Testis (tissue), 3 donors: ENCODE results near the gene BMPR1B. TPM values are rescaled to one million over a fixed set of nuclear protein-coding genes. Genes with fewer than 3 reads are reported as not detected.

Experiments used
- DNase-seq: peaks from one replicate; pipeline ENCODE4 v3.0.0-alpha.2; 2019
- H3K27ac ChIP-seq, 2 donors: fragments of 200-600 bp; sonication (generic); one replicate each; pipeline ENCODE4 v1.5.1; 2019
- H3K27me3 ChIP-seq: fragments of 200-600 bp; sonication (generic); one replicate; pipeline ENCODE4 v1.5.1; 2019
- H3K36me3 ChIP-seq: fragments of 200-600 bp; sonication (generic); one replicate; pipeline ENCODE4 v1.5.1; 2017; ENCODE audit warnings: low read depth; ENCODE audit errors: missing control alignments
- H3K4me1 ChIP-seq: fragments of 200-600 bp; sonication (generic); one replicate; pipeline ENCODE4 v1.5.1; 2019
- H3K4me3 ChIP-seq, 2 donors: fragments of 200-600 bp; sonication (generic); one replicate each; pipeline ENCODE4 v1.5.1; 2017 to 2019
- H3K9me3 ChIP-seq: fragments of 200-600 bp; sonication (generic); one replicate; pipeline ENCODE4 v1.5.1; 2017
- CTCF ChIP-seq, 3 experiments: fragments of 450-650 bp in 2 of 3; fragments of 200-600 bp in 1 of 3; sonication (generic) in 1 of 3; IDR thresholded peaks; one replicate each; pipeline ENCODE4 v1.5.1; 2016 to 2019; ENCODE audit warnings: antibody characterized with exemption in 3 of 3, mild to moderate bottlenecking in 2 of 3, moderate library complexity in 1 of 3
- POLR2A ChIP-seq: fragments of 450-650 bp; IDR thresholded peaks from one replicate; pipeline ENCODE4 v1.6.1; 2017; ENCODE audit warnings: antibody characterized with exemption, mild to moderate bottlenecking, moderate library complexity
- WGBS, 2 donors: methylation state at CpG; one replicate each; pipeline ENCODE4 v1.1.5; 2018; 5-methylcytosine and 5-hydroxymethylcytosine counted together
- intact Hi-C: fragments of 100-400 bp; cut with DNase I; formaldehyde crosslinking; loops from one replicate; pipeline ENCODE4 v1.15.1; 2023; ENCODE audit warnings: low total_unique reads
- polyA plus RNA-seq: library from polyadenylated mRNA; stranded (reverse); fragments of 350-450 nt; fragmentation: Illumina TruSeq; extraction: RNeasy Lipid Tissue Mini Kit (QIAGEN cat#74804); gene quantifications from one replicate; pipeline ENCODE4 v1.2.3, GENCODE V29; 2014; ENCODE audit warnings: low read depth, low replicate concordance; ENCODE audit not compliant: insufficient read depth
- total RNA-seq, 2 donors: library from RNA; depleted of rRNA; stranded (reverse); fragments of >200 nt; gene quantifications; one replicate each; pipeline ENCODE4 v1.2.3, GENCODE V29; 2016

BMPR1B gene
- total and polyA plus RNA-seq, 3 donors from 2014 or later = 7.5 to 13.0 (median 9.1) TPM

GRCh38 chr4:94743838-94744237, 13.9 kb upstream of the BMPR1B start:
- Histone ChIP-seq H3K36me3 (no peaks in the 10 kb centered on the region), H3K4me3 (no peak overlapping the region), H3K27me3 (no peaks in the 10 kb centered on the region), H3K4me1 (no peaks in the 10 kb centered on the region), H3K27ac (no peak overlapping the region), H3K9me3 (no peaks in the 10 kb centered on the region)
- no peak for DNase-seq
- intact Hi-C loops = no loop called here
- 89 to 91% methylated on average over 3 of the region's 3 CpGs for WGBS, 2 donors
- TF ChIP-seq CTCF (IDR thresholded peaks at IDR 0.05) (no peak), POLR2A (no peak)

GRCh38 chr4:94744850-94745249, 12.9 kb upstream of the BMPR1B start:
- Histone ChIP-seq H3K27me3 (no peaks in the 10 kb centered on the region), H3K4me3 (no peak overlapping the region), H3K4me1 (no peaks in the 10 kb centered on the region), H3K27ac (no peak overlapping the region), H3K36me3 (no peaks in the 10 kb centered on the region), H3K9me3 (no peaks in the 10 kb centered on the region)
- TF ChIP-seq CTCF (IDR thresholded peaks at IDR 0.05) (no peak), POLR2A (no peak)
- DNase-seq = no peak
- intact Hi-C loops = no loop called here
- 94 to 98% methylated on average over 1 of the region's 1 CpG for WGBS, 2 donors

GRCh38 chr4:94746746-94747145, 11.0 kb upstream of the BMPR1B start:
- intact Hi-C loops = no loop called here
- no peaks in the 10 kb centered on the region for H3K27me3 ChIP-seq
- WGBS, 2 donors = 83 to 88% methylated on average over 3 of the region's 3 CpGs
- H3K36me3 ChIP-seq = no peaks in the 10 kb centered on the region
- no peak for DNase-seq
- no peak overlapping the region for H3K27ac ChIP-seq
- H3K9me3 ChIP-seq = no peaks in the 10 kb centered on the region
- no peak overlapping the region for H3K4me3 ChIP-seq
- TF ChIP-seq POLR2A (no peak), CTCF (IDR thresholded peaks at IDR 0.05) (no peak)
- no peaks in the 10 kb centered on the region for H3K4me1 ChIP-seq

- intact Hi-C loops = no loop called here
- TF ChIP-seq CTCF (IDR thresholded peaks at IDR 0.05) (no peak), POLR2A (no peak)
- peak; percentile 56 for DNase-seq
- Histone ChIP-seq H3K36me3 (no peaks in the 10 kb centered on the region), H3K27me3 (no peaks in the 10 kb centered on the region), H3K9me3 (no peaks in the 10 kb centered on the region), H3K4me1 (no peaks in the 10 kb centered on the region), H3K4me3 (peak overlapping the region; percentile 48 to 59), H3K27ac (peak overlapping the region; percentile 27 to 37)
- WGBS, 2 donors = 0 to 1% methylated on average over 11 to 69 of the region's 69 CpGs
Observed at GRCh38 chr4:94758141-94758699, 465 bp downstream of the BMPR1B start.

- H3K4me1 ChIP-seq = peaks cover 2% of the 10 kb centered on the region
- DNase-seq = peak; percentile 28
- no peaks in the 10 kb centered on the region for H3K9me3 ChIP-seq
- peak overlapping the region; percentile 27 to 37 for H3K27ac ChIP-seq
- no peak for TF ChIP-seq POLR2A
- TF ChIP-seq CTCF (IDR thresholded peaks at IDR 0.05) = no peak
- peak overlapping the region; percentile 48 to 59 for H3K4me3 ChIP-seq
- H3K27me3 ChIP-seq = no peaks in the 10 kb centered on the region
- intact Hi-C loops = no loop called here
- no peaks in the 10 kb centered on the region for H3K36me3 ChIP-seq
- 16 to 29% methylated on average over 19 of the region's 19 CpGs for WGBS, 2 donors
Observed at GRCh38 chr4:94758700-94759399, 1.1 kb downstream of the BMPR1B start.
